Measurements from ENCODE around the gene RBM44. TPM values are rescaled to one million over a fixed set of nuclear protein-coding genes. Genes with fewer than 3 reads are reported as not detected.

Gene RBM44
- total RNA-seq, 1 experiment from 2014 or later = 0.95 TPM

DNA sequence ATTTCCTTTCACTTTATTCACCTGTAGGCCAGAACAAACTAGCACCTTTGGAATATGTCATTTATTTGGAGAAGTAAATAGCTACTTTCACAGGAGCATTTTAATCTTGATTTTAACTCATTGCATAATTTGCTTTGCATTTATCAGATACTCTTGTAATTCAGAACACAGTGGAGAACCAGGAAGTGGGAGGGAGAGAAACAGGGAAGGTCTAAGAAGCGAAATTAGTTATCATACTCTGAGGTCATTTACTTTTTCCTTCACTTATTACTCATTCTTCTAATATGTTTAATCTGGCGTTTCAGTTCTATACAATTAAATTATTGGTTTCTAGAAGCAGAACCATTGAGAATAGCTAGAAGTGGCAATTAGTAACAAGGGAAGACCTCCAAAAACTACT is 20.7 kb downstream of the RBM44 start:
- TF ChIP-seq CTCF (conservative IDR thresholded peaks at IDR 0.05; ENCODE audit: low read depth, low read length) (no peak), EZH2 (IDR thresholded peaks at IDR 0.05; ENCODE audit: borderline replicate concordance, low read depth, low read length, poor library complexity, severe bottlenecking) (no peak)
- no peaks in the 10 kb centered on the region for H3K36me3 ChIP-seq (ENCODE audit: insufficient read depth, low read length, poor library complexity, severe bottlenecking)
- ChIA-PET POLR2A (ENCODE audit: low non-redundant PET) (no interaction called here), CTCF (no interaction called here)
- H3K4me3 ChIP-seq (ENCODE audit: low read depth, low read length, poor library complexity, severe bottlenecking) = no peak overlapping the region
- no peak overlapping the region for H3K27ac ChIP-seq (ENCODE audit: low read depth, low read length, poor library complexity, severe bottlenecking)
- peak; percentile 13 for DNase-seq (ENCODE audit: low spot score)
- BruUV-seq (replicated peaks) = no TSS peak
- H3K4me1 ChIP-seq (ENCODE audit: insufficient read depth, low read length, poor library complexity, severe bottlenecking) = peaks cover 17% of the 10 kb centered on the region
- H3K27me3 ChIP-seq (replicated peaks; ENCODE audit: insufficient read depth, low read depth, low read length, poor library complexity) = no peaks in the 10 kb centered on the region
- H3K9me3 ChIP-seq (ENCODE audit: low read depth, low read length, poor library complexity, severe bottlenecking) = no peaks in the 10 kb centered on the region
- intact Hi-C loops (cut with micrococcal nuclease; ENCODE audit: unreplicated experiment) = no loop called here

GRCh38 chr2:237820421-237820820 is 21.8 kb downstream of the RBM44 start:
- intact Hi-C loops (cut with micrococcal nuclease; ENCODE audit: unreplicated experiment) = no loop called here
- H3K4me1 ChIP-seq (ENCODE audit: insufficient read depth, low read length, poor library complexity, severe bottlenecking) = peaks cover 17% of the 10 kb centered on the region
- BruUV-seq (replicated peaks) = no TSS peak
- no peak overlapping the region for H3K4me3 ChIP-seq (ENCODE audit: low read depth, low read length, poor library complexity, severe bottlenecking)
- no peak overlapping the region for H3K27ac ChIP-seq (ENCODE audit: low read depth, low read length, poor library complexity, severe bottlenecking)
- no peak for DNase-seq (ENCODE audit: low spot score)
- POLR2A ChIA-PET (ENCODE audit: low non-redundant PET) = no interaction called here
- H3K27me3 ChIP-seq (replicated peaks; ENCODE audit: insufficient read depth, low read depth, low read length, poor library complexity) = no peaks in the 10 kb centered on the region
- no peaks in the 10 kb centered on the region for H3K36me3 ChIP-seq (ENCODE audit: insufficient read depth, low read length, poor library complexity, severe bottlenecking)
- H3K9me3 ChIP-seq (ENCODE audit: low read depth, low read length, poor library complexity, severe bottlenecking) = no peaks in the 10 kb centered on the region
- TF ChIP-seq CTCF (conservative IDR thresholded peaks at IDR 0.05; ENCODE audit: low read depth, low read length) (no peak), EZH2 (IDR thresholded peaks at IDR 0.05; ENCODE audit: borderline replicate concordance, low read depth, low read length, poor library complexity, severe bottlenecking) (no peak)
- CTCF ChIA-PET = no interaction called here

DNA sequence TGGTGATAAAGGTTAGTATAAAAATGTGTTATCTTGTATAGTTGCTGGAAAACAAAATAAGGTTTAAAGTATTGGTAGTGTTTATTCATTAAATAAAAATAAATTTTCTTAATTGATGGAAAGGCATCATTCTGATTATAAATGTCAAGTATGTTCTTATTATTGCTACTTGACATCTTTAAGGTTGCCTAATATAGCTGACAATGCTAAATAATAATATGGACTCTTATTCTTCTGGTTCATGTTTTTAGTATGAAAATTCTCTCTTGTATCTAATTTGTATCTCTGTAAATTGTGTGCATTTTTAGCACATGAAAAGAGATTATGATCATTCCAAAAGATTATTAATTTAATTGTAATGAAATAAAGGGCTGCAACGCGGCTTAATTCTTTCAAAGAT is 25.0 kb downstream of the RBM44 start:
- Histone ChIP-seq H3K4me1 (ENCODE audit: insufficient read depth, low read length, poor library complexity, severe bottlenecking) (peaks cover 5% of the 10 kb centered on the region), H3K27me3 (replicated peaks; ENCODE audit: insufficient read depth, low read depth, low read length, poor library complexity) (no peaks in the 10 kb centered on the region), H3K9me3 (ENCODE audit: low read depth, low read length, poor library complexity, severe bottlenecking) (no peaks in the 10 kb centered on the region), H3K36me3 (ENCODE audit: insufficient read depth, low read length, poor library complexity, severe bottlenecking) (no peaks in the 10 kb centered on the region), H3K4me3 (ENCODE audit: low read depth, low read length, poor library complexity, severe bottlenecking) (no peak overlapping the region), H3K27ac (ENCODE audit: low read depth, low read length, poor library complexity, severe bottlenecking) (no peak overlapping the region)
- DNase-seq (ENCODE audit: low spot score) = no peak
- intact Hi-C loops (cut with micrococcal nuclease; ENCODE audit: unreplicated experiment) = no loop called here
- no peak for TF ChIP-seq EZH2 (IDR thresholded peaks at IDR 0.05; ENCODE audit: borderline replicate concordance, low read depth, low read length, poor library complexity, severe bottlenecking)
- TF ChIP-seq CTCF (conservative IDR thresholded peaks at IDR 0.05; ENCODE audit: low read depth, low read length) = no peak
- CTCF ChIA-PET = no interaction called here
- POLR2A ChIA-PET (ENCODE audit: low non-redundant PET) = no interaction called here
- no TSS peak for BruUV-seq (replicated peaks)
